NCI-H2227 (cell line): ENCODE results near the gene KCP.
A peak's percentile ranks its signal among the peaks of the same experiment; 100 is the strongest.

Source experiments
- DNase-seq: peaks from one replicate; lab custom pipeline; 2025; ENCODE audit not compliant: unreplicated experiment; lab: John Stamatoyannopoulos, UW

The KCP gene

GRCh38 chr7:128842674-128843641 lies 67.6 kb downstream of the KCP start:
- DNase-seq, result no peak

- DNase-seq, result no peak
Observed at GRCh38 chr7:128841921-128842673, 68.4 kb downstream of the KCP start.

GRCh38 chr7:128841171-128841690 lies 69.3 kb downstream of the KCP start:
- DNase-seq, result no peak

- no peak for DNase-seq
Observed at GRCh38 chr7:128840326-128841170, 70.0 kb downstream of the KCP start.

GRCh38 chr7:128839751-128840177 lies 70.7 kb downstream of the KCP start:
- no peak for DNase-seq

- DNase-seq, result no peak
Observed at GRCh38 chr7:128838981-128839731, 71.4 kb downstream of the KCP start.

- DNase-seq, result no peak
Observed at GRCh38 chr7:128838109-128838779, 72.3 kb downstream of the KCP start.

GRCh38 chr7:128837521-128837921 lies 73.0 kb downstream of the KCP start:
- no peak for DNase-seq

GRCh38 chr7:128836729-128837348 lies 73.7 kb downstream of the KCP start:
- no peak for DNase-seq

- no peak for DNase-seq
Observed at GRCh38 chr7:128835790-128836641, 74.5 kb downstream of the KCP start.

GRCh38 chr7:128835231-128835751 lies 75.2 kb downstream of the KCP start:
- no peak for DNase-seq

- no peak for DNase-seq
Observed at GRCh38 chr7:128833946-128834325, 76.6 kb downstream of the KCP start.

GRCh38 chr7:128833148-128833945 lies 77.2 kb downstream of the KCP start:
- DNase-seq, result peak; percentile 48

GRCh38 chr7:128832880-128833147 lies 77.7 kb downstream of the KCP start:
- no peak for DNase-seq

- DNase-seq, result peak; percentile 82
Observed at GRCh38 chr7:128831994-128832879, 78.3 kb downstream of the KCP start.

- DNase-seq, result peak; percentile 24
Observed at GRCh38 chr7:128831178-128831993, 79.1 kb downstream of the KCP start.
